Neutrophil (primary cell): ENCODE data around the gene OR51L1.

Source experiments
- H3K27ac ChIP-seq: fragments of 200-600 bp; sonication (generic); 2 replicates; pipeline ENCODE4 v1.5.1; 2016; ENCODE audit warnings: mild to moderate bottlenecking, moderate library complexity
- H3K27me3 ChIP-seq: fragments of 200-600 bp; sonication (generic); 2 replicates; pipeline ENCODE4 v1.6.0; 2016; ENCODE audit warnings: mild to moderate bottlenecking
- H3K36me3 ChIP-seq: fragments of 200-600 bp; sonication (generic); 2 replicates; pipeline ENCODE4 v1.5.1; 2017
- H3K4me1 ChIP-seq, 2 experiments: fragments of 200-600 bp in 1 of 2; sonication (generic) in 1 of 2; 1 replicate in 1 of 2; 2 replicates in 1 of 2; pipeline versions ENCODE4 v1.5.1 to v1.6.1; 2013 to 2016; ENCODE audit warnings: low read depth in 1 of 2, low read length in 1 of 2, mild to moderate bottlenecking in 1 of 2, moderate library complexity in 1 of 2; ENCODE audit not compliant: control insufficient read depth in 1 of 2, insufficient read depth in 1 of 2
- H3K4me3 ChIP-seq, 2 experiments: fragments of 200-600 bp in 1 of 2; sonication (generic) in 1 of 2; 1 replicate in 1 of 2; 2 replicates in 1 of 2; pipeline ENCODE4 v1.5.1; 2013 to 2016; ENCODE audit warnings: low read depth in 1 of 2, low read length in 1 of 2, mild to moderate bottlenecking in 1 of 2, moderate library complexity in 1 of 2
- H3K9me3 ChIP-seq: fragments of 200-600 bp; sonication (generic); 2 replicates; pipeline ENCODE4 v1.5.1; 2016
- CTCF ChIP-seq: fragments of 200-600 bp; sonication (generic); IDR thresholded peaks from 2 replicates; pipeline ENCODE4 v1.5.1; 2016; ENCODE audit warnings: antibody characterized with exemption

OR51L1 gene

DNA sequence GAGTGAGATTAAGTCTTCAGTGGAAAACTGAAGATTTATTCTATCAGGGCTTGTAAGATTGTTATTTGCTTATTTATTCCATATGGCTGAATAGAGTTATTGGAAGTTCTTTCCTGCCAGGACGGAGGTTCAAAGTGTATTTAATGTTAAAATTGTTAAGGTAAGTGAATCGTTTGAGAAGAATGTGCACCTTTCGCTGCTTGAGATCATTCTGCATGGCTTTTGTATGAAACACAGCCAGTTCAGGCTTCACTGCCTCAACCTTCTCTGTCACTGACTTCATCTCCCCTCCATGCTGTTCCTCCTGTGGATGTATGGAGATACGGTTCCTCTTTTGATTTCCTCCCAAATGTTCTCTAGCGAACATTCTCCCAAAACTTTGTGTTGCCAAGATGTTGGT is 19.2 kb upstream of the OR51L1 start:
- H3K36me3 ChIP-seq: no peaks in the 10 kb centered on the region
- no peak overlapping the region for H3K27ac ChIP-seq
- H3K4me3 ChIP-seq: no peak overlapping the region
- H3K27me3 ChIP-seq: no peaks in the 10 kb centered on the region
- no peaks in the 10 kb centered on the region for H3K4me1 ChIP-seq
- no peaks in the 10 kb centered on the region for H3K9me3 ChIP-seq
- no peak for TF ChIP-seq CTCF

GRCh38 chr11:4979036-4979435 is 15.6 kb upstream of the OR51L1 start:
- TF ChIP-seq CTCF: no peak
- no peak overlapping the region for H3K4me3 ChIP-seq
- no peak overlapping the region for H3K27ac ChIP-seq
- H3K36me3 ChIP-seq: no peaks in the 10 kb centered on the region
- no peaks in the 10 kb centered on the region for H3K4me1 ChIP-seq
- no peaks in the 10 kb centered on the region for H3K9me3 ChIP-seq
- H3K27me3 ChIP-seq: no peaks in the 10 kb centered on the region

- no peak for TF ChIP-seq CTCF
- no peak overlapping the region for H3K27ac ChIP-seq
- H3K27me3 ChIP-seq: no peaks in the 10 kb centered on the region
- no peak overlapping the region for H3K4me3 ChIP-seq
- H3K36me3 ChIP-seq: no peaks in the 10 kb centered on the region
- no peaks in the 10 kb centered on the region for H3K9me3 ChIP-seq
- H3K4me1 ChIP-seq: no peaks in the 10 kb centered on the region
Observed at GRCh38 chr11:4982678-4983077, 12.0 kb upstream of the OR51L1 start.

DNA sequence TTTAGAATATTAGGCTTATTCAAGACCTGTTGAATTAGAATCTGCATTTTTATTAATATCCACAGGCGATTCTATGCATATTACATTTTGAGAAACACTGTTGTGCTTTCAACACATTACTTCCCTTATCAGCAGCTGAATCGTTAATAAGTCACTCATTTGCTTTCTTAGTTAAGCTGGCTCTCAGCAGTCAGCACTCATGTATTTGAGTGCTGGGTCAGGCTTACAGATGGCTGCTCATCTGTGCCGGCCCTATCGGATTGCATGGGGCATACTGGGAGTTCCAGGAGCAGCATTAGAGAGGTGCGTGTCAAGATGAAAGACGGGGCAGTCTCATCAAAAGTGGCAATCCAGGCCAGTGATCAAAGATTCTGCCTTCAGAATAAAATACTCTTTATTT is 10.8 kb upstream of the OR51L1 start:
- Histone ChIP-seq H3K36me3 (no peaks in the 10 kb centered on the region), H3K27ac (no peak overlapping the region), H3K4me1 (no peaks in the 10 kb centered on the region), H3K4me3 (no peak overlapping the region), H3K27me3 (no peaks in the 10 kb centered on the region), H3K9me3 (no peaks in the 10 kb centered on the region)
- no peak for TF ChIP-seq CTCF

- H3K36me3 ChIP-seq: no peaks in the 10 kb centered on the region
- H3K27me3 ChIP-seq: no peaks in the 10 kb centered on the region
- no peak overlapping the region for H3K4me3 ChIP-seq
- no peak overlapping the region for H3K27ac ChIP-seq
- H3K4me1 ChIP-seq: no peaks in the 10 kb centered on the region
- no peak for TF ChIP-seq CTCF
- no peaks in the 10 kb centered on the region for H3K9me3 ChIP-seq
Observed at GRCh38 chr11:4991060-4991459, 3.6 kb upstream of the OR51L1 start.
